NB4 (cell line): ENCODE data around the gene MCM3AP.
"Not testable (repeated sequence)": the region's sequence is repeated elsewhere in the genome, so short reads cannot be mapped to it uniquely, and the experiment has no call there.

Experiments used
- DNase-seq: peaks from one replicate; pipeline ENCODE4 v3.0.0; 2010; ENCODE audit warnings: low read depth
- H3K4me3 ChIP-seq: one replicate; pipeline ENCODE4 v1.5.1; 2011; ENCODE audit warnings: mild to moderate bottlenecking, low read depth, low read length, moderate library complexity
- MAX ChIP-seq: IDR thresholded peaks from 2 replicates; pipeline ENCODE4 v1.6.1; 2011; ENCODE audit warnings: low read depth, low read length
- MYC ChIP-seq: IDR thresholded peaks from 2 replicates; pipeline ENCODE4 v1.6.1; 2011; ENCODE audit warnings: low read depth, low read length
- POLR2A ChIP-seq: IDR thresholded peaks from 2 replicates; pipeline ENCODE4 v1.6.1; 2011; ENCODE audit warnings: mild to moderate bottlenecking; ENCODE audit not compliant: insufficient read length; ENCODE audit errors: extremely low read depth
- TF ChIP-seq, protein P1 (sequence below): IDR thresholded peaks from one replicate; pipeline ENCODE4 v1.5.1; 2012; ENCODE audit warnings: low read depth, low read length

MCM3AP gene

GRCh38 chr21:46243960-46244361 lies 41.5 kb downstream of the MCM3AP start:
- H3K4me3 ChIP-seq = no peak overlapping the region
- DNase-seq = no peak
- TF ChIP-seq MYC (no peak), POLR2A (no peak), MAX (no peak)
- TF ChIP-seq, protein P1, sequence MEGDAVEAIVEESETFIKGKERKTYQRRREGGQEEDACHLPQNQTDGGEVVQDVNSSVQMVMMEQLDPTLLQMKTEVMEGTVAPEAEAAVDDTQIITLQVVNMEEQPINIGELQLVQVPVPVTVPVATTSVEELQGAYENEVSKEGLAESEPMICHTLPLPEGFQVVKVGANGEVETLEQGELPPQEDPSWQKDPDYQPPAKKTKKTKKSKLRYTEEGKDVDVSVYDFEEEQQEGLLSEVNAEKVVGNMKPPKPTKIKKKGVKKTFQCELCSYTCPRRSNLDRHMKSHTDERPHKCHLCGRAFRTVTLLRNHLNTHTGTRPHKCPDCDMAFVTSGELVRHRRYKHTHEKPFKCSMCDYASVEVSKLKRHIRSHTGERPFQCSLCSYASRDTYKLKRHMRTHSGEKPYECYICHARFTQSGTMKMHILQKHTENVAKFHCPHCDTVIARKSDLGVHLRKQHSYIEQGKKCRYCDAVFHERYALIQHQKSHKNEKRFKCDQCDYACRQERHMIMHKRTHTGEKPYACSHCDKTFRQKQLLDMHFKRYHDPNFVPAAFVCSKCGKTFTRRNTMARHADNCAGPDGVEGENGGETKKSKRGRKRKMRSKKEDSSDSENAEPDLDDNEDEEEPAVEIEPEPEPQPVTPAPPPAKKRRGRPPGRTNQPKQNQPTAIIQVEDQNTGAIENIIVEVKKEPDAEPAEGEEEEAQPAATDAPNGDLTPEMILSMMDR = no peak

DNA sequence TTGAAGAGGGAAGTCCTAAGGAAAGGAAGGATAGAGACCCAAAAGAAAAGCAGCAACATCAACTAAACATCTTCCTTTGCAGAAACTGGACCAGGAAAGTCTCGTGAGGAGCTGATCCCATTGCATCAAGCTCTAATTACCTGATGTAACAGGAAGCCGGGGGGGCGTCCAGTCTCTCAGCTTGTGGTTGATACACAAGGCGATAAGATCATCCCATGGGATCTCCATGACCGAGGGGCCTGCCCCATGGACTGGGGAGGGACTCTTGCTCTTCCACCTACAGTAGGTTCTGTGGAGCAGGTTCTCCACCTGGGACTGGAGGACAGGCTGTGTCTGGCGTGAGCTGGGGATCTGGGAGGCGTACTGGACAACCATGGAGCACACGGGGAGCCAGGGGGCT lies 42.1 kb downstream of the MCM3AP start:
- H3K4me3 ChIP-seq = no peak overlapping the region
- TF ChIP-seq MAX (no peak), POLR2A (no peak), MYC (no peak)
- TF ChIP-seq, protein P1 = no peak
- peak; percentile 53 for DNase-seq

- not testable (repeated sequence) for DNase-seq, H3K4me3 ChIP-seq
These were observed 43.8 kb downstream of the MCM3AP start for GRCh38 chr21:46241577-46241976.

DNA sequence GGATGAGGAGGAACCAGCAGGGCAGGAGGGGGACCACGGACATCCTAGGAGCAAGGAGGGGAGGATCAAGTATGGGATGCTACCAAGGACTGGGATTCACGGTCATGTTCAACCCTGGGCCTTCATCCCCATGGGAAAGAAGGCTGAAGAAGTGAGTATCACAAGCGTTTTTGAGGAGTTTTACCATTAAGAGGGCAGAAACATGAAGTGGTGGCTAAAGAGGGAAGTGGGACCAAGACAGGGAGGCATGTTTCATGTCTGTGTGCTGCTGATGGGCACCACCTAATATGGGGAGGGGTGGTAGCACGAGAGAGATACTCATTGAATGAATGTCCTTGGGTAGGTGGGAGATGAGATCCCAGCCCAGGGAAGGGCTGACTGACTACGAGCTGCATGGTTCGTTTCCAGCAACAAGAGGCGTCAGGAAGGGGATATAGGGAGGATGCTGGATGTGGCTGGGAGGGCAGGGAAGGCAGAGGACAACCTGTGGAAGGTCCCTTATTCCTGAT lies 45.5 kb downstream of the MCM3AP start:
- DNase-seq = no peak
- H3K4me3 ChIP-seq = no peak overlapping the region
- TF ChIP-seq, protein P1 = no peak
- no peak for TF ChIP-seq MYC
- TF ChIP-seq MAX = no peak
- TF ChIP-seq POLR2A = no peak

GRCh38 chr21:46237474-46237873 lies 47.9 kb downstream of the MCM3AP start:
- TF ChIP-seq, protein P1 = no peak
- TF ChIP-seq POLR2A (no peak), MAX (no peak), MYC (no peak)
- DNase-seq = no peak
- H3K4me3 ChIP-seq = no peak overlapping the region

DNA sequence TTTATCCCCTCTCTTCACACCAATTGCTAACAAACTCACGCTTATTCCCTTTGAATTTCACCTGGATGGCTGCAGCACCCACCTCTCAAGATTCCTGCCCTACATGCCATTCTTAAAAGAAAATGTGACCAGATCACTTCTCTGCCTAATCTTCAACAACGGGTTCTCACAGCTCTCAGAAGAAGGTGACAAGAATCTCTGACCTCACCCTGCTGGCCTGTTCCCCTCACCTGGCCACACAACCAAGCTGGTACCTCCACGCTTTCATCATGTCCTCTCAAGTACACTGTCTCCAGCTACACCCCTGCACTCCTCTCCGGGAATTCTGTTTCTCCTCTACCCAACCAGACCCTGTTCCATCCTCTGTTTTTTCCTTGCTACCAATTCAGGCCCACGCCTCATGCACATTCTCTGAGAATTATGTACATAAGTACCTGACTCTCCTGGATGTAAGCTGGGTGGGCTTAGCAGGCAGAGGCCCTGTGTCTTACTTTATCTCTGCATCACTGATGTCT lies 50.9 kb downstream of the MCM3AP start:
- DNase-seq = no peak
- H3K4me3 ChIP-seq = no peak overlapping the region
- TF ChIP-seq MAX (no peak), MYC (no peak), POLR2A (no peak)
- TF ChIP-seq, protein P1 = no peak
